ENCODE measurements around the gene MAP2K2.

DNA sequence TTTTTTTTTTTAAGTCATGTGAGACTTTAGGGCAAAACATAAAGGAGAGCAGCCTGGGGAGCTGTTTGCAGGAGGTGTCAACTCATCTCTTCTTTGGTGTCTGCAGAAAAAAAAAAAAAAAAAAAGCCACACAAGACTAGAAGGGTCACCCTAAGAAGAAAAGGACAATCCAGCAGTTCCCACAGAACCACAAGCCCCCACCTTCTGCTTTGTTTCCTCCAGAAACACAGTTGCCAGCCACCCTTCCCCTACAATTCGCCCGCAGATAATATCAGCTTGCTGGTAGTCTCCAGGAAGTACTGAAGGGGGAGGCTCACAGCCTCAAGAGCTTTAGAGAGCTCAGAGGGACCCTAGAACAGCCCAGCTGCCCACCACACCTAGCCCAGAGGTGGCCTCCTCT lies 34.9 kb downstream of the MAP2K2 start:
- TF ChIP-seq, protein P1, sequence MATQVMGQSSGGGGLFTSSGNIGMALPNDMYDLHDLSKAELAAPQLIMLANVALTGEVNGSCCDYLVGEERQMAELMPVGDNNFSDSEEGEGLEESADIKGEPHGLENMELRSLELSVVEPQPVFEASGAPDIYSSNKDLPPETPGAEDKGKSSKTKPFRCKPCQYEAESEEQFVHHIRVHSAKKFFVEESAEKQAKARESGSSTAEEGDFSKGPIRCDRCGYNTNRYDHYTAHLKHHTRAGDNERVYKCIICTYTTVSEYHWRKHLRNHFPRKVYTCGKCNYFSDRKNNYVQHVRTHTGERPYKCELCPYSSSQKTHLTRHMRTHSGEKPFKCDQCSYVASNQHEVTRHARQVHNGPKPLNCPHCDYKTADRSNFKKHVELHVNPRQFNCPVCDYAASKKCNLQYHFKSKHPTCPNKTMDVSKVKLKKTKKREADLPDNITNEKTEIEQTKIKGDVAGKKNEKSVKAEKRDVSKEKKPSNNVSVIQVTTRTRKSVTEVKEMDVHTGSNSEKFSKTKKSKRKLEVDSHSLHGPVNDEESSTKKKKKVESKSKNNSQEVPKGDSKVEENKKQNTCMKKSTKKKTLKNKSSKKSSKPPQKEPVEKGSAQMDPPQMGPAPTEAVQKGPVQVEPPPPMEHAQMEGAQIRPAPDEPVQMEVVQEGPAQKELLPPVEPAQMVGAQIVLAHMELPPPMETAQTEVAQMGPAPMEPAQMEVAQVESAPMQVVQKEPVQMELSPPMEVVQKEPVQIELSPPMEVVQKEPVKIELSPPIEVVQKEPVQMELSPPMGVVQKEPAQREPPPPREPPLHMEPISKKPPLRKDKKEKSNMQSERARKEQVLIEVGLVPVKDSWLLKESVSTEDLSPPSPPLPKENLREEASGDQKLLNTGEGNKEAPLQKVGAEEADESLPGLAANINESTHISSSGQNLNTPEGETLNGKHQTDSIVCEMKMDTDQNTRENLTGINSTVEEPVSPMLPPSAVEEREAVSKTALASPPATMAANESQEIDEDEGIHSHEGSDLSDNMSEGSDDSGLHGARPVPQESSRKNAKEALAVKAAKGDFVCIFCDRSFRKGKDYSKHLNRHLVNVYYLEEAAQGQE (IDR thresholded peaks at IDR 0.05; ENCODE audit: insufficient read depth in 1 of 2, low read depth in 2 of 2, low read length in 2 of 2), result no peak
- no peak for TF ChIP-seq SIN3A (IDR thresholded peaks at IDR 0.05; ENCODE audit: borderline replicate concordance, insufficient read depth, low read length)
